Endothelial cell of umbilical vein (primary cell): ENCODE data around the gene PDE7B. TPM values are rescaled to one million over a fixed set of nuclear protein-coding genes. Genes with fewer than 3 reads are reported as not detected.

Experiments
- BruUV-seq: library from RNA; stranded (reverse); fragments of 400-500 nt; replicated peaks from 2 replicates; lab custom pipeline; 2021; lab: Mats Ljungman, UMichigan
- CTCF ChIA-PET: fragments of 300-600, 350-600 bp; sonication (Branson Sonifier 250); formaldehyde crosslinking; loops from one replicate; lab custom pipeline; 2021; ENCODE audit warnings: antibody characterized with exemption, inconsistent platforms; lab: Charles Lee
- POLR2A ChIA-PET: fragments of 300-600, 350-600 bp; sonication (Branson Sonifier 250); formaldehyde crosslinking; loops from one replicate; lab custom pipeline; 2021; ENCODE audit warnings: antibody characterized with exemption, inconsistent platforms; lab: Charles Lee
- DNase-seq: peaks from one replicate; pipeline ENCODE4 v3.0.0-alpha.2; 2011; ENCODE audit warnings: low read depth, low spot score
- FAIRE-seq: peaks from 2 replicates; lab custom pipeline; 2011; peaks lifted over from hg19 to GRCh38; lab: Jason Lieb, UNC
- H2AFZ ChIP-seq: 2 replicates; pipeline ENCODE4 v1.6.0; 2012; ENCODE audit warnings: low read depth, low read length, control low read depth, inconsistent platforms
- H3K27ac ChIP-seq: 2 replicates; pipeline ENCODE4 v1.5.1; 2011; ENCODE audit warnings: low read depth, mild to moderate bottlenecking, control low read depth, low read length, moderate library complexity; ENCODE audit not compliant: insufficient read depth
- H3K27me3 ChIP-seq, 2 experiments: 2 replicates each; pipeline versions ENCODE4 v1.6.0 to v1.6.1; 2011; ENCODE audit warnings: low read length in 2 of 2, mixed read lengths in 1 of 2; ENCODE audit not compliant: control insufficient read depth in 2 of 2, insufficient read depth in 2 of 2
- H3K36me3 ChIP-seq, 2 experiments: 2 replicates in 1 of 2; 3 replicates in 1 of 2; pipeline ENCODE4 v1.5.1; 2011; ENCODE audit warnings: low read length in 2 of 2, mild to moderate bottlenecking in 1 of 2, moderate library complexity in 1 of 2; ENCODE audit not compliant: control insufficient read depth in 2 of 2, insufficient read depth in 2 of 2; ENCODE audit errors: extremely low read depth in 1 of 2
- H3K4me1 ChIP-seq: 3 replicates; pipeline ENCODE4 v1.5.1; 2011; ENCODE audit warnings: mild to moderate bottlenecking, low read length; ENCODE audit not compliant: control insufficient read depth, insufficient read depth; ENCODE audit errors: extremely low read depth
- H3K4me2 ChIP-seq: 2 replicates; pipeline ENCODE4 v1.6.1; 2011; ENCODE audit warnings: low read length, control low read depth, mixed read lengths; ENCODE audit not compliant: insufficient read depth
- H3K4me3 ChIP-seq, 3 experiments: fragments of 200-600 bp in 1 of 3; sonication (generic), shearing (Covaris generic) in 1 of 3; replicated peaks in 1 of 3; 2 replicates each; pipeline ENCODE4 v1.5.1; 2011 to 2016; ENCODE audit warnings: control low read depth in 3 of 3, low read length in 3 of 3, mild to moderate bottlenecking in 2 of 3, inconsistent platforms in 1 of 3, low read depth in 1 of 3, moderate library complexity in 1 of 3; ENCODE audit not compliant: insufficient read depth in 1 of 3
- H3K79me2 ChIP-seq: 2 replicates; pipeline ENCODE4 v1.6.0; 2012; ENCODE audit warnings: low read length, inconsistent platforms; ENCODE audit not compliant: control insufficient read depth, insufficient read depth
- H3K9ac ChIP-seq: replicated peaks from 2 replicates; pipeline ENCODE3; 2011; ENCODE audit warnings: low read length, control low read depth; ENCODE audit not compliant: insufficient read depth; ENCODE audit errors: extremely low read depth
- H3K9me1 ChIP-seq: replicated peaks from 3 replicates; pipeline ENCODE4 v1.6.0; 2011; ENCODE audit warnings: mild to moderate bottlenecking, low read length; ENCODE audit not compliant: control insufficient read depth, insufficient read depth; ENCODE audit errors: extremely low read depth
- H3K9me3 ChIP-seq: replicated peaks from 2 replicates; pipeline ENCODE4 v1.5.1; 2012; ENCODE audit warnings: low read length, inconsistent platforms; ENCODE audit not compliant: control insufficient read depth, insufficient read depth
- H4K20me1 ChIP-seq: replicated peaks from 2 replicates; pipeline ENCODE3; 2011; ENCODE audit warnings: mild to moderate bottlenecking, low read length; ENCODE audit not compliant: control insufficient read depth, insufficient read depth; ENCODE audit errors: extremely low read depth
- EZH2 ChIP-seq: IDR thresholded peaks from 2 replicates; pipeline ENCODE4 v1.6.1; 2012; ENCODE audit warnings: borderline replicate concordance, low read depth, mild to moderate bottlenecking, moderate library complexity, low read length, inconsistent platforms; ENCODE audit not compliant: severe bottlenecking
- FOS ChIP-seq: IDR thresholded peaks from 2 replicates; pipeline ENCODE4 v1.6.1; 2011; ENCODE audit warnings: mild to moderate bottlenecking, low read length, moderate library complexity, borderline replicate concordance; ENCODE audit not compliant: insufficient read depth
- GATA2 ChIP-seq: IDR thresholded peaks from 2 replicates; pipeline ENCODE4 v1.7.0; 2011; ENCODE audit warnings: low read depth, mild to moderate bottlenecking, moderate library complexity, mixed read lengths, low read length; ENCODE audit not compliant: insufficient read length, insufficient read depth
- JUN ChIP-seq: IDR thresholded peaks from 2 replicates; pipeline ENCODE4 v1.6.1; 2011; ENCODE audit warnings: borderline replicate concordance, low read depth; ENCODE audit not compliant: insufficient read length, insufficient read depth
- MYC ChIP-seq: IDR thresholded peaks from one replicate; pipeline ENCODE4 v1.6.1; 2011; ENCODE audit warnings: mild to moderate bottlenecking, low read depth, low read length
- POLR2A ChIP-seq: IDR thresholded peaks from 2 replicates; pipeline ENCODE4 v1.6.1; 2012; ENCODE audit warnings: low read depth, mild to moderate bottlenecking, control low read depth, low read length
- POLR2AphosphoS5 ChIP-seq: IDR thresholded peaks from 2 replicates; pipeline ENCODE4 v1.6.1; 2012; ENCODE audit warnings: low read depth, mild to moderate bottlenecking, control low read depth, low read length, moderate library complexity; ENCODE audit not compliant: insufficient read depth
- dilution Hi-C: fragments of 300-500 bp; cut with MboI; formaldehyde crosslinking; loops from one replicate; pipeline ENCODE4 v1.15.0; 2019; ENCODE audit warnings: low sequenced_read_pairs; ENCODE audit not compliant: extremely low pct_ligation_motif_present
- intact Hi-C: fragments of 100-400 bp; cut with micrococcal nuclease; formaldehyde crosslinking; loops from one replicate; pipeline ENCODE4 v1.10.0; 2022
- polyA plus RNA-seq, 4 experiments: library from polyadenylated mRNA; depleted of rRNA in 3 of 4; stranded (reverse) in 3 of 4; unstranded in 1 of 4; fragments of >200 nt; gene quantifications; 2 replicates each; pipeline versions ENCODE4 v1.2.1 to v1.2.3, GENCODE V29; 2011 to 2012; ENCODE audit warnings: missing spikeins in 1 of 4
- total RNA-seq: library from RNA; stranded (reverse); gene quantifications from 2 replicates; pipeline ENCODE4 v1.2.3, GENCODE V29; 2021
- TF ChIP-seq, protein P1 (sequence below): IDR thresholded peaks from 2 replicates; pipeline ENCODE4 v1.6.1; 2011; ENCODE audit not compliant: insufficient read depth, insufficient read length
- TF ChIP-seq, protein P2 (sequence below), 2 donors: IDR thresholded peaks; 1 replicate in 1 of 2; 2 replicates in 1 of 2; pipeline ENCODE4 v1.5.1; 2011; ENCODE audit warnings: low read length in 2 of 2, mild to moderate bottlenecking in 2 of 2, moderate library complexity in 2 of 2, control low read depth in 1 of 2, inconsistent platforms in 1 of 2, low read depth in 1 of 2; ENCODE audit not compliant: insufficient read depth in 1 of 2; ENCODE audit errors: extremely low read depth in 1 of 2

The PDE7B gene
- total and polyA plus RNA-seq, 2 donors (not counting 3 experiments of a cell fraction or from before 2014, with no cell fraction given) = 20.6 to 25.1 TPM

DNA sequence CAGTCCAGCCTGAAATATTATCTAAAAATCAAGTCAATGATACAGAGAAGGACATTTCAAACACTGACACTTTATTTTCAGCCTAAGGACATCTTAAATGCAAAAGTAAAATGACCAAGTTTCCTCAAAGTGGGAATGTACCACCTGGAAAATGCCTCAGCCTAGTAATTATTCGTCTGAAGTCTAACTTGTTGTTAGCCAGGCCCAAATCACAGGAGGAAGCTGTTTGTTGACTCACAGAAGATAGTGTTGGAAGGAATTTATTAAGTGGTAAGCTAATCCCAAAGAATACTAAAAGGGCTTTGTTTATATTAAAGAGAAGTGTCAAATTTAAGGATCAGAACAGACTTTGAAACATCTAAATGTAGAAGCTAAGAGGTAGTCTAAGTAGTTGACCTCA, 2.5 kb downstream of the PDE7B start:
- no peak overlapping the region for H2AFZ ChIP-seq
- intact Hi-C loops = loop anchor here (5.0 kb wide), 2 partner anchors 177 to 317 kb away; no protein-coding TSS in a partner anchor
- H4K20me1 ChIP-seq = no peaks in the 10 kb centered on the region
- ChIA-PET CTCF (interaction anchor here (1.4 to 3.9 kb wide), 3 partner anchors 30 to 318 kb away, joined by 3 to 14 read pairs (median 4); no protein-coding TSS in a partner anchor), POLR2A (no interaction called here)
- no peaks in the 10 kb centered on the region for H3K9me3 ChIP-seq
- H3K27ac ChIP-seq = no peak overlapping the region
- no peak overlapping the region for H3K4me2 ChIP-seq
- H3K36me3 ChIP-seq = no peaks in the 10 kb centered on the region
- TF ChIP-seq POLR2AphosphoS5 = no peak
- TF ChIP-seq, protein P1, sequence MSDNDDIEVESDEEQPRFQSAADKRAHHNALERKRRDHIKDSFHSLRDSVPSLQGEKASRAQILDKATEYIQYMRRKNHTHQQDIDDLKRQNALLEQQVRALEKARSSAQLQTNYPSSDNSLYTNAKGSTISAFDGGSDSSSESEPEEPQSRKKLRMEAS = no peak
- TF ChIP-seq FOS = no peak
- no peak for TF ChIP-seq GATA2
- TF ChIP-seq EZH2 = no peak
- TF ChIP-seq JUN = no peak
- DNase-seq (no peak), FAIRE-seq (no peak)
- H3K4me1 ChIP-seq = peaks cover 17% of the 10 kb centered on the region
- BruUV-seq = no TSS peak
- peaks cover 0 to 3% of the 10 kb centered on the region in 2 experiments for H3K27me3 ChIP-seq
- H3K79me2 ChIP-seq = no peaks in the 10 kb centered on the region
- H3K9ac ChIP-seq = no peak overlapping the region
- no peaks in the 10 kb centered on the region for H3K9me1 ChIP-seq
- no peak overlapping the region for H3K4me3 ChIP-seq
- dilution Hi-C loops = no loop called here

DNA sequence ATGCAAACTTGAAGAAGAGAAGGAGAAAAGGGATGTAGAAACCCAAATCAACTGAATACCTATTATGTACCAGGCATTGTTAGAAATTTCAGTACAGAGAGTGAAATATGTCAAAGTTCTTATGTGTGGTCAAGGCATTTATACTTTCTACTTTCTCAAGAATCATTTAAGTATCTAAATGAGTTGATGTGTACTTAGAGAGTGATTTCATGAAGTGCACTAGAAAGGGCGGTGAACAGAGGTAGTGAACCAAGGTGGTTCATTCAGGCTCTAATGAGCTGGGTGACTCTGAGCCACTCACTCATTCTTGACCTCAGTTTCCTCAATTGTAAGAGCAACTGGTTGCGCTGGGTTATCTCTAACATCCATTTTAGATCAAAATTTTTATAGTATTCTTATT, 3.3 kb downstream of the PDE7B start:
- DNase-seq (no peak), FAIRE-seq (no peak)
- peaks cover 17% of the 10 kb centered on the region for H3K4me1 ChIP-seq
- no peaks in the 10 kb centered on the region for H4K20me1 ChIP-seq
- no peak for TF ChIP-seq JUN
- TF ChIP-seq FOS = no peak
- TF ChIP-seq POLR2A = no peak
- TF ChIP-seq EZH2 = no peak
- TF ChIP-seq, protein P2, sequence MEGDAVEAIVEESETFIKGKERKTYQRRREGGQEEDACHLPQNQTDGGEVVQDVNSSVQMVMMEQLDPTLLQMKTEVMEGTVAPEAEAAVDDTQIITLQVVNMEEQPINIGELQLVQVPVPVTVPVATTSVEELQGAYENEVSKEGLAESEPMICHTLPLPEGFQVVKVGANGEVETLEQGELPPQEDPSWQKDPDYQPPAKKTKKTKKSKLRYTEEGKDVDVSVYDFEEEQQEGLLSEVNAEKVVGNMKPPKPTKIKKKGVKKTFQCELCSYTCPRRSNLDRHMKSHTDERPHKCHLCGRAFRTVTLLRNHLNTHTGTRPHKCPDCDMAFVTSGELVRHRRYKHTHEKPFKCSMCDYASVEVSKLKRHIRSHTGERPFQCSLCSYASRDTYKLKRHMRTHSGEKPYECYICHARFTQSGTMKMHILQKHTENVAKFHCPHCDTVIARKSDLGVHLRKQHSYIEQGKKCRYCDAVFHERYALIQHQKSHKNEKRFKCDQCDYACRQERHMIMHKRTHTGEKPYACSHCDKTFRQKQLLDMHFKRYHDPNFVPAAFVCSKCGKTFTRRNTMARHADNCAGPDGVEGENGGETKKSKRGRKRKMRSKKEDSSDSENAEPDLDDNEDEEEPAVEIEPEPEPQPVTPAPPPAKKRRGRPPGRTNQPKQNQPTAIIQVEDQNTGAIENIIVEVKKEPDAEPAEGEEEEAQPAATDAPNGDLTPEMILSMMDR (IDR thresholded peaks at IDR 0.05; ENCODE audit: extremely low read depth in 1 of 2, insufficient read depth in 1 of 2, low read depth in 1 of 2, low read length in 2 of 2) = no peak
- no peak for TF ChIP-seq POLR2AphosphoS5
- no peak for TF ChIP-seq GATA2
- TF ChIP-seq, protein P1 = no peak
- no peak for TF ChIP-seq MYC
- no peaks in the 10 kb centered on the region for H3K9me3 ChIP-seq
- H3K9ac ChIP-seq = no peak overlapping the region
- no peak overlapping the region for H3K4me3 ChIP-seq
- no TSS peak for BruUV-seq
- H2AFZ ChIP-seq = no peak overlapping the region
- dilution Hi-C loops (no loop called here), intact Hi-C loops (loop anchor here (5.0 kb wide), 2 partner anchors 177 to 317 kb away; no protein-coding TSS in a partner anchor)
- peaks cover 0 to under 1% of the 10 kb centered on the region in 2 experiments for H3K27me3 ChIP-seq
- no peaks in the 10 kb centered on the region for H3K79me2 ChIP-seq
- CTCF ChIA-PET = no interaction called here
- H3K9me1 ChIP-seq = no peaks in the 10 kb centered on the region
- POLR2A ChIA-PET = no interaction called here
- no peak overlapping the region for H3K27ac ChIP-seq
- H3K4me2 ChIP-seq = no peak overlapping the region
- H3K36me3 ChIP-seq = no peaks in the 10 kb centered on the region
